ENCODE measurements around the gene ETV1.
"Not testable (repeated sequence)": the region's sequence is repeated elsewhere in the genome, so short reads cannot be mapped to it uniquely, and the experiment has no call there.

Gene ETV1

DNA sequence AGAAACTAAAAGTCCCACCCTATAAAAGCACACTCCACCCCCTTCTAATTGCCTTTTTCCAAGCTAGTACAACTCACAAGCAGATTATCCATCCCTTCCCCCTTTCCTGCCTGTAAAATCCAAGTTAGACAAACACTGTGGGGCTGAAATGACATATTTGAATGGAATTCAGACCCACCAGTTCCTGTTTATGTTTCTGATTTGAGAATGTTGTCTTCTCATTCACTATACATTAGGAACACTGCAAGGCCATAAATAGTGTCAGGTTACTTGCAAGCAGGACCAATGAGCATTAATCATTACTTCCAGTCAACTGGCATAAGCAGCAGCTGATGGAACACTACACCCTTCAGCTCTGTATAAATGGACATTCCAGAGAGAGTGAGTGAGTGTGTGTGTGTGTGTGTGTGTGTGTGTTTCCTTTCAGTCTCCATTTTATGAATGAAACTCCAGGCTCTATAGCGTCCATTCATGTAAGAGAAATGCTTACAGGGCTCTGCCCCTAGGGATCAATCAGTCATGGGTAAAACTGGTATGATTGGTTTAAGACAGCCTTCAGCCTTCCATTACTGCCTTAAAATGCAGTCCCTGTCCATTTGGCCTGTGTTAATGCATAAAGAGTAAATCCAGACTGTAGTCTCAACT, 69.3 kb downstream of the ETV1 start:
- DNase-seq, result peak; percentile 76

DNA sequence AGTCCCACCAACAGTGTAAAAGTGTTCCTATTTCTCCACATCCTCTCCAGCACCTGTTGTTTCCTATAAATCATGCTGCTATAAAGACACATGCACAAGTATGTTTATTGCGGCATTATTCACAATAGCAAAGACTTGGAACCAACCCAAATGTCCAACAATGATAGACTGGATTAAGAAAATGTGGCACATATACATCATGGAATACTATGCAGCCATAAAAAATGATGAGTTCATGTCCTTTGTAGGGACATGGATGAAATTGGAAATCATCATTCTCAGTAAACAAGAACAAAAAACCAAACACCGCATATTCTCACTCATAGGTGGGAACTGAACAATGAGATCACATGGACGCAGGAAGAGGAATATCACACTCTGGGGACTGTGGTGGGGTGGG, 71.1 kb downstream of the ETV1 start:
- DNase-seq, result not testable (repeated sequence)

DNA sequence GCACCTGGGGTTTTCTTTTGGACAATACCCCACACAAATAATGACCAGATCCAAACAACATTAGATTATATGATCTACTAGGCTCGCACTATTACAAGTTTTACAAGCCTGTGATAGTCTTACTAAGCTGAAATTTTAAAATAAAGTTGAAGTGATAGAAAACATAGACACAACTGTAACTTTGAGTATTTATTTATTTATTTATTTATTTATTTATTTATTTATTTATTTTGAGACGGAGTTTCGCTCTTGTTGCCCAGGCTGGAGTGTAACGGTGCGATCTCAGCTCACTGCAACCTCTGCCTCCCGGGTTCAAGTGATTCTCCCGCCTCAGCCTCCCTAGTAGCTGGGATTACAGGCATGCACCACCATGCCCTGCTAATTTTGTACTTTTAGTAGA, 72.4 kb downstream of the ETV1 start:
- DNase-seq, result not testable (repeated sequence)

DNA sequence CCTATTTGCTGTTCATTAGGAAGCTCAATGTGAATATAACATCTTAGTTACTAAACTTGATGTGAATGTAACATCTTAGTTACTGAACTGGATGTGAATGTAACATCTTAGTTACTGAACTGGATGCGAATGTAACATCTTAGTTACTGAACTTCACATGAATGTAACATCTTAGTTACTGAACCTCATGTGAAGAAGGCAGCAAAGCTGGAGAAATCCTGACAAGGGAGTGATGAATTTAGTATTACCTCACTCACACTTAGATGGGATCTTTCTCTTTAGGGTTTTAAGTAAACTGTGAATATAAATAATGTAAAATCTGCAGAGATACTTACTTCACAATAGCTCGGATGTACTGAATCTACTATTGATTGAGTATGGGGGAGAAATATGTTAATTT, 73.6 kb downstream of the ETV1 start:
- no peak for DNase-seq

GRCh38 chr7:13912715-13913278, 76.7 kb downstream of the ETV1 start:
- DNase-seq, result no peak

- no peak for DNase-seq
Observed at GRCh38 chr7:13911909-13912308, 77.6 kb downstream of the ETV1 start.

DNA sequence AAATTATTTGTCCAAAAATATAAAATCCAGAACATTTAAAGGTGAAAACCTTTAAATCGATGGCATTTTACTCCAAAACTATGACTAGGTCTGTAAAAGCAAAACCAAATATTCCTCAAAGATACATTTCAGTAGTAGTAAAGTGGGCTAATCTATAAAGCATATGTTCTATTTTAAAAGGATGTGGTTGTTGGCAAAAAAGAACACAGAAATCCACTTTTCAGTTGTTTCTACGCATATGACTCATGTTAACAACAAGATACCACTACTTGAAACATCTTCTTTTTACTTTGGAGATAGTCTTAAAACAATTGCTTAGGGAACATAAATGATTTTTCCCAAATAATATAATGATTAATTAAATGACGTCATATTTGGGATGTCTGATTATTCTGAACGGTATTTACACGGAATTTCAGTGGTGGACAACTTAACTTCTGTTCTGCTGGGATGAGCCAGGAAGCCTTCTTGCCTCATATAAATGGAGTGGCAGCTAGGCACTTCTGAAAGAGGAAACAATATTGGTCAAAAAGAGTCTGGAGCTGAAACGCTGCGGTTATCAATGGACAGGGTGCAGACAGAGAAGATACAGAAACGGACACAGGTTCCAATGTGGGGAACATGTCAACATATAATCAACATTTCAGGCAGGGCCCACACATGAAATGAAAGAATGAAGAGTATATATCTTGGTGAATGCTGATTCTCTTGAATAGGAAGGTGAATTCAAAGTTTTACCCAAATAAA, 78.5 kb downstream of the ETV1 start:
- DNase-seq, result no peak

- DNase-seq, result peak; percentile 17
Observed at GRCh38 chr7:13908667-13909397, 80.6 kb downstream of the ETV1 start.

- DNase-seq, result no peak
Observed at GRCh38 chr7:13907831-13908230, 81.6 kb downstream of the ETV1 start.

DNA sequence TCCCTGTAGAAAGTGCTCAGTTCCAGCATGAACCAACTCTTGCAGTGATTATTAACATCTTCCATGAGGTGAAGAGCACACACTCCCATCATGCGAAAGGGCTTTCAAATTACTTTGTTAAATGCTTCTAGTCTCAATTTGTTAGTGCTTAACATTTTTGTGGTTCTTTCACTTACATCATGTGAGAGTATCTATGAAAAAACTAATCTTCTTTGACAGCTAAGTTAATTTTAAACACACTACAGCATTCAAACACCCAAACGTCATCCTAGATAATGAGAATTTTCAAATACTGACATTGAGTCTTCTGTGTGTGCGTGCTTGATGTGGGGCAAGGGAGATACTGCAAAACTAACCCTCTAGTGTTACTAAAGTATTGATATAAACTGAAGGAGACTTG, 84.8 kb downstream of the ETV1 start:
- DNase-seq, result no peak

- DNase-seq, result no peak
Observed at GRCh38 chr7:13904007-13904406, 85.5 kb downstream of the ETV1 start.

DNA sequence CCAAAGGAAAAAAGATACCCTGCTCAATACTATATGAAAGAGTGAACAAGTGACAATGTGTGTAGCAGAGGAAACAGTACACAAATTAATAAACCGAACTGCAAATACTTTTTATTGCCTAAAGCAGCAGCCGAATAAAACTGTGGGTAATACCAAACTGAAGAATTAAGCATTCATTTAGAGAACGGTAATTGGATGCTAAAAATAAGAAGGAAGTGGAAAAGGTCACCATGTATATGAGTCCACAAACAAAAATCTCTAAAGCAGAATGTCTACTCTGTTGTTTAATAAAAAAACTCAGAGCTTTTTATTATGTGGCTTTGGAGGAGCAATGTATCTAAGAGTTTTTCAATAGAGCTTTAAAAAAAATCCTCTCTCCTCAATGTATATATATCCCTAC, 87.9 kb downstream of the ETV1 start:
- no peak for DNase-seq

DNA sequence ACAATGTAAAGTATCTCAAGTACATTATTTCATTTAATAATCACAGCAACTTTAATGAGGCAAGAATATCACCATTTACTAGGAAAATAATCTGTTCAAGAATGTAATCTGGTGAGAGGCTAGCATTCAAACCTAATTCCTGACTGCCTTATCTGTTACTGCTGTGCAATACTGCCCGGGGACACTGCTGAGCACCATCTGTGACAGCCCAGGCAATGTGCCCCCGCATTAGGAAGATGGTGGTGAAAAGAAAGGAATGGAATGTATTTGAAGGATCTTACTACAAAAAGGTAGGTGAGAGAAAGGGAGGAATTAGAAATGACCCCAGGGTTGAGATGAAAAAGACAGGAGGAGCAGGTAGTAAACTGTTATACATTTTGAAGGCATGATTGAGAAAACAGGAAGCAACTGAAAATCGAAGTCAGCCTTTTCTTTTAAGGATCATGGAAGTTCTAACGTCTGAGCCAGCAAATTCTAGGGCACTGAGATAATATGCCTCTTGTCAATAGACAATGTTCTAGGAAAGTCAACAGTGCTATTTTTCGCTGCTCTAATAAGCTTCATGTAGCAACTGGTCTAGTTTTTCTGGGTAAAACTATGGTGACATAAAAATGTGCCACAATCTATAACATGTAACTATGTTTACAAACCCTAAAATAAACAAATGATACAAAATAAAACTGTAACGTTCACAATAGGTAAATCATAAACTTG, 90.4 kb downstream of the ETV1 start:
- DNase-seq, result no peak

DNA sequence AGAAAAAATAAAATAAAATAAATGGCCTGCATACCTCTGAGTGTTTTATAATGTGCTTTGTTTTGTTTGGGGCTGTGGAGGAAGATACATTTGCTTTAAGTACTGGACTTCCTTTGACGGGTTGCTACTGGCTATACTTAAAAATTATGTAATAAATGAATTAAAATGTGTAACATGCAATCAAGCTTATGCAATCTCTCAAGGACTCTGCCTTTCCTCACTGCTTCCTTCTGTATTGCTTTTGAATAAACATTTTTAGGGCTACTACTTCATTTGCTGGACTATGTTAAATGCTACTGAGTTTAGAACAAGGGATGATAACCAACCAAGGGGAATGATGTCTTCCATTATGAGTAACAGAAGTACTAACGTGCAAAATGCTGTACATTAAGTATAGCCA, 91.6 kb downstream of the ETV1 start:
- no peak for DNase-seq

GRCh38 chr7:13894954-13895353, 94.5 kb downstream of the ETV1 start:
- DNase-seq, result no peak

DNA sequence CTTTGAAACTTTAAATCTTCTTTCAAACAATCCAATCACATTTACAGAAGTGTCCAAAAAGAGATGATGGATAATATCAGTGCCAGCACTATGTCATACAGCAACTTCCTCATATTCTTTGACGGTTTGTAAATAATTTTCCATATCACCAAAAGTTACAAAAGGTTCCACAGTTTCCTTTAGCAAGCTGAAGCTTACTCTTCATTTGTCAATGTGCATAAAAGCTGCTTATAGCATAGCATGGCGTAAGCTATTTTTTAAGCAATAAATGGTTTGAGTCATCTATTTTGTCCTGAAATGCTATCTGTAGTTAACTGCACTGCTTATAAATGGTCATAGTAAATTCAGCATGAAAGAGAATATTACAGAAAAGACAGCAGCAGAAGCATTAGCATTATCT, 95.1 kb downstream of the ETV1 start:
- no peak for DNase-seq

GRCh38 chr7:13890793-13891192, 98.7 kb downstream of the ETV1 start:
- no peak for DNase-seq

DNA sequence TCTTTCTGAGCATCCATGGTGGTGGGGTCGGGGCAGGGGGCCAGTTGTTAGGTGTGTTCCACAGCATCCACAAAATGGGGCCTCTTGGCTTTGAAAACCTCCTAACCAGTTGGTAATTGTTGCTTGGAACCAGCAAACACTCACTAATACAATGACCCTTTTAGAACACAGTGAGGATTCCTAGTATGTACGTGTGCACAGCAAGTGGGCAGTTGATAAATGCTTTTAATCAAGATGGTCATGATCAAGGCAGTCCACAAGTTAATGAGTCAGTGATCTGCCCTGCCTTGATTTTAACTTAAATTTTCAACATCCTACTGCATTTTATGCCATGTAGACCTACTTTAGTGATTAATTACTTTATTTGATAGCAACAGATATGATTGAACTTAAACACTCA, 103.1 kb downstream of the ETV1 start:
- no peak for DNase-seq

DNA sequence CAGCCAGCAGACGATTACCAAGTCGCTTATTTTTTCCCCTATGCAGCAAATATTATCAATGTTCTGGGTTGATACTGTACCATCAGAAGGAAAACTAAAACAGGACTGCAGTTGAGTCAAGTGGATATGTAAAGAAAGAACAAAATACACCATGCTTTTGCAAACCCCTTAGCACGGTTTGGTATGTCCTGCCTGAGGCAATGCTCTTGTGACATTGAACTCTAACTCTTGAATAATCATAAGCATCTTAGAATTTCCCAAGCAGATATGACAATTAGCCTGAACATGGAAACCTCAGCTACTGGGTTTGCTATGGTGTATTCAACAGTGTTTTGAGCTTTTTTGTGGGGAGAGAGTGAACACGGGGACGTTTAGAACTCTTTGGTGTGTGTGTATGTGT, 107.4 kb downstream of the ETV1 start:
- DNase-seq, result no peak

DNA sequence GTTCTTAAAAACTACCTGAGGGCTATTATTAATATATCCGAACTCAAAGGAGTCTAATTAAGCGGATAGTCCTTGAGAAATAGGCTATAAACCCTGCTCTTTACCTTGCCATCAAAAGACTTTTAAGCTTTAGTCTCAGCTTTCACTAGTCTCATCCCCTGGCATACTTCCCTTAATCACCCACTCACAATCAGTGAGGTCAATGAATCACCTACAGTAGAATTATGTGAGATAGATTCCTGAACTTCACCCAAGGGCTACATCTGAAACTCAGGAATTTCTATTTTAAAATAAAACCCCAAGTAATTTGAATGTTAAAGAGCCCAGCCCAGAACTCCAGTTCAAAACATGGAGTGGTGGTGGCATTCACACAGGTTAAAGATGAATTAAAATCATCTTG, 108.7 kb downstream of the ETV1 start:
- no peak for DNase-seq

DNA sequence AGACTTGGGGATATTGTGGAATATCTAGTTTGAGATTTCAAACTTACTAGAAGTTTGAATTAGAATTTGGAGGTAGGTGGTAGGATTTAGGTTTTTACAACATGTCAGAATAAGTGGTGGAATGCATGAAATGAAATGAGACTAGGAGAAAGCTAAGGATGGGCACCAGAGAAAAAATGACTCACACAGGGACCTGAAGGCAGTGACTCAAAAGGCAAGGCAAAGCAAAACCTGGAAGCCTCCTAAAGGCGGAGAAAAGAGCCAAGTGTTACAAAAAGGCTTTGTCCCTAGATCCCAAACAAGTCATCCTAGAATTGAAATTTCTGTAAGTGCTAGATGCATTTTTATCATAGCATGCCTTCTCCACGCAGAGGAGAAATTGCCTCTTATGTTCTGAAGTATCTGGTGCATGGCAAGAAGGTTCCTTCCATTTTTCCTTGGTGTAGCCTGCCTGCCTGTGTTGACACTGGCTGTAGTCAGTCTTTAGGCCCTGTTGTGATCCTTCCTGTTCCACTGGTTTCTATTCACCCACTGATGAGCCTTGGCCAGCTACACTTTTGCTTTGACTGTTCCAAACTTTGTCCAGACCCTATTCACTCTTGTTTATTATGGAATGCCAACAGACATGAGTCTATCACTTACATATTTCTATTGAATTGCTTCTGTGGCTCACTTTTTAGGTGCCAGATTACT, 109.3 kb downstream of the ETV1 start:
- no peak for DNase-seq

GRCh38 chr7:13879143-13879542, 110.3 kb downstream of the ETV1 start:
- DNase-seq, result no peak

DNA sequence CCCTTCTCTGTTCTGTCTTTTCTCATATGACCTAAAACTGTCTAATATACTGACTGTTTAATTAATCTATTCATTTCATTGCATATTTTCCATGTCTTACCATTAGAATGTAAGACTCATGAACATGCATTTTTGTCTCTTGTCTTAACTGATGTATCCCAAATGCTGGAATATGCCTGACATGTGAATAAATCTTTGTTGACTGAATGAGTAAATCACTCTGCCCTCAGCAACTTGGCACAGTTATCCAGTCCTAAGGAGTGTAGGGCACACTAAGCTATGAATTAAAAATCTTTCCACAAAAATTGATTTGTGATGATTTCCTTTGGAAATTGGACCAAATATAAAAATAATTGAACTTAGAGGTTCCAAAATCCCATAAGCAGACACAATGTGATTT, 111.3 kb downstream of the ETV1 start:
- no peak for DNase-seq

All from NCI-H82 (cell line).